Natural killer cell treated with Interleukin-12 subunit alpha and Interleukin-12 subunit beta and Interleukin-15 and Interleukin-18, amount 100 ng/mL, for 72 hours (primary cell): ENCODE results near the gene ABLIM3. TPM values are rescaled to one million over a fixed set of nuclear protein-coding genes. Genes with fewer than 3 reads are reported as not detected.
"Not testable (repeated sequence)": the region's sequence is repeated elsewhere in the genome, so short reads cannot be mapped to it uniquely, and the experiment has no call there.

Experiments
- ATAC-seq, 2 donors: fragments of 150-1000 bp; cut with Tn5 transposase in 1 of 2; sonication (Bioruptor Pico), chemical (Tn5 transposase) in 1 of 2; 2 replicates each; pipeline ENCODE4 v1.10.0; 2021
- DNase-seq: peaks from one replicate; pipeline ENCODE4 v3.0.0; 2022; ENCODE audit warnings: low spot score
- H3K27ac Mint-ChIP-seq, 2 donors: 1 replicate in 1 of 2; 2 replicates in 1 of 2; pipeline ENCODE4 v1.8.0; 2022; ENCODE audit warnings: mixed read lengths in 2 of 2, mild to moderate bottlenecking in 1 of 2, moderate library complexity in 1 of 2
- H3K27me3 Mint-ChIP-seq, 2 donors: 1 replicate in 1 of 2; 2 replicates in 1 of 2; pipeline ENCODE4 v1.8.0; 2022; ENCODE audit warnings: mixed read lengths in 2 of 2
- H3K36me3 Mint-ChIP-seq: one replicate; pipeline ENCODE4 v1.8.0; 2022; ENCODE audit warnings: mixed read lengths
- H3K4me1 Mint-ChIP-seq, 2 donors: 1 replicate in 1 of 2; 2 replicates in 1 of 2; pipeline ENCODE4 v1.8.0; 2022; ENCODE audit warnings: low read depth in 2 of 2, mixed read lengths in 2 of 2, mild to moderate bottlenecking in 1 of 2
- H3K4me3 Mint-ChIP-seq: one replicate; pipeline ENCODE4 v1.8.0; 2022; ENCODE audit warnings: mixed read lengths
- H3K9me3 Mint-ChIP-seq: 2 replicates; pipeline ENCODE4 v1.8.0; 2022; ENCODE audit warnings: mixed read lengths
- total RNA-seq, 2 donors: library from RNA; stranded (reverse); gene quantifications; one replicate each; pipeline ENCODE4 v1.2.3, GENCODE V29; 2022

ABLIM3 gene
- total RNA-seq, 2 donors from 2014 or later, result not detected

GRCh38 chr5:149174847-149175234, 33.5 kb downstream of the ABLIM3 start:
- ATAC-seq, result no peak
- peaks cover 25 to 53% of the 10 kb centered on the region in 2 donors for H3K27me3 Mint-ChIP-seq
- H3K27ac Mint-ChIP-seq, result no peak overlapping the region
- no peaks in the 10 kb centered on the region for H3K4me1 Mint-ChIP-seq
- H3K4me3 Mint-ChIP-seq, result no peak overlapping the region
- no peak for DNase-seq
- no peaks in the 10 kb centered on the region for H3K36me3 Mint-ChIP-seq
- H3K9me3 Mint-ChIP-seq, result no peaks in the 10 kb centered on the region

- H3K27me3 Mint-ChIP-seq, result peaks cover 23 to 53% of the 10 kb centered on the region in 2 donors
- H3K27ac Mint-ChIP-seq, result no peak overlapping the region
- DNase-seq, result no peak
- no peaks in the 10 kb centered on the region for H3K4me1 Mint-ChIP-seq
- no peaks in the 10 kb centered on the region for H3K36me3 Mint-ChIP-seq
- H3K9me3 Mint-ChIP-seq, result no peaks in the 10 kb centered on the region
- H3K4me3 Mint-ChIP-seq, result no peak overlapping the region
- peak in 1 of 2 donors; percentile 21 for ATAC-seq
Measured at GRCh38 chr5:149175346-149176105, 34.2 kb downstream of the ABLIM3 start.

- Mint-ChIP-seq H3K9me3 (no peaks in the 10 kb centered on the region), H3K4me1 (no peaks in the 10 kb centered on the region), H3K4me3 (no peak overlapping the region), H3K27ac (no peak overlapping the region), H3K27me3 (peaks cover 25 to 59% of the 10 kb centered on the region in 2 donors), H3K36me3 (no peaks in the 10 kb centered on the region)
- ATAC-seq, result no peak
- DNase-seq, result no peak
Measured at GRCh38 chr5:149177339-149177843, 36.1 kb downstream of the ABLIM3 start.

GRCh38 chr5:149177911-149178565, 36.7 kb downstream of the ABLIM3 start:
- Mint-ChIP-seq H3K4me3 (no peak overlapping the region), H3K9me3 (no peaks in the 10 kb centered on the region), H3K4me1 (no peaks in the 10 kb centered on the region), H3K27me3 (peaks cover 22 to 58% of the 10 kb centered on the region in 2 donors), H3K27ac (no peak overlapping the region), H3K36me3 (no peaks in the 10 kb centered on the region)
- ATAC-seq (peak in 1 of 2 donors; percentile 11), DNase-seq (no peak)

GRCh38 chr5:149181732-149182131, 40.4 kb downstream of the ABLIM3 start:
- H3K27ac Mint-ChIP-seq, result no peak overlapping the region
- no peak overlapping the region for H3K4me3 Mint-ChIP-seq
- peaks cover 35 to 77% of the 10 kb centered on the region in 2 donors for H3K27me3 Mint-ChIP-seq
- no peaks in the 10 kb centered on the region for H3K9me3 Mint-ChIP-seq
- DNase-seq (no peak), ATAC-seq (no peak)
- H3K36me3 Mint-ChIP-seq, result no peaks in the 10 kb centered on the region
- no peaks in the 10 kb centered on the region for H3K4me1 Mint-ChIP-seq

GRCh38 chr5:149182241-149182640, 40.9 kb downstream of the ABLIM3 start:
- Mint-ChIP-seq H3K4me1 (no peaks in the 10 kb centered on the region), H3K9me3 (no peaks in the 10 kb centered on the region), H3K27me3 (peaks cover 34 to 77% of the 10 kb centered on the region in 2 donors), H3K36me3 (no peaks in the 10 kb centered on the region), H3K27ac (no peak overlapping the region), H3K4me3 (no peak overlapping the region)
- DNase-seq, result no peak
- no peak for ATAC-seq

GRCh38 chr5:149185067-149185466, 43.8 kb downstream of the ABLIM3 start:
- no peak for ATAC-seq
- Mint-ChIP-seq H3K4me1 (no peaks in the 10 kb centered on the region), H3K36me3 (no peaks in the 10 kb centered on the region), H3K27ac (no peak overlapping the region), H3K27me3 (peaks cover 31 to 76% of the 10 kb centered on the region in 2 donors), H3K9me3 (no peaks in the 10 kb centered on the region), H3K4me3 (no peak overlapping the region)
- no peak for DNase-seq

- Mint-ChIP-seq H3K4me3 (no peak overlapping the region), H3K27me3 (peaks cover 29 to 73% of the 10 kb centered on the region in 2 donors), H3K36me3 (no peaks in the 10 kb centered on the region), H3K9me3 (no peaks in the 10 kb centered on the region), H3K27ac (no peak overlapping the region), H3K4me1 (no peaks in the 10 kb centered on the region)
- DNase-seq (no peak), ATAC-seq (no peak)
Measured at GRCh38 chr5:149186506-149186905, 45.2 kb downstream of the ABLIM3 start.

- H3K36me3 Mint-ChIP-seq, H3K4me3 Mint-ChIP-seq, H3K27ac Mint-ChIP-seq, ATAC-seq, H3K4me1 Mint-ChIP-seq, H3K9me3 Mint-ChIP-seq, DNase-seq: not testable (repeated sequence)
- H3K27me3 Mint-ChIP-seq, result peaks cover 30 to 69% of the 10 kb centered on the region in 2 donors
Measured at GRCh38 chr5:149187617-149188016, 46.3 kb downstream of the ABLIM3 start.

- Mint-ChIP-seq H3K4me3 (no peak overlapping the region), H3K36me3 (no peaks in the 10 kb centered on the region), H3K27me3 (peaks cover 29 to 61% of the 10 kb centered on the region in 2 donors), H3K27ac (no peak overlapping the region), H3K4me1 (no peaks in the 10 kb centered on the region), H3K9me3 (no peaks in the 10 kb centered on the region)
- ATAC-seq, result no peak
- DNase-seq, result no peak
Measured at GRCh38 chr5:149188383-149188782, 47.1 kb downstream of the ABLIM3 start.

GRCh38 chr5:149195337-149195887, 54.1 kb downstream of the ABLIM3 start:
- ATAC-seq, result no peak

GRCh38 chr5:149195962-149196361, 54.7 kb downstream of the ABLIM3 start:
- ATAC-seq (peak in 1 of 2 donors; percentile 62), DNase-seq (no peak)
- no peak overlapping the region for H3K4me3 Mint-ChIP-seq
- no peaks in the 10 kb centered on the region for H3K9me3 Mint-ChIP-seq
- H3K27me3 Mint-ChIP-seq, result peaks cover 5 to 9% of the 10 kb centered on the region in 2 donors
- H3K4me1 Mint-ChIP-seq, result no peaks in the 10 kb centered on the region
- no peak overlapping the region for H3K27ac Mint-ChIP-seq
- no peaks in the 10 kb centered on the region for H3K36me3 Mint-ChIP-seq

More at GRCh38 chr5:149195337-149195887, 54.1 kb downstream of the ABLIM3 start:
- DNase-seq, result no peak
- H3K27me3 Mint-ChIP-seq, result peaks cover 7 to 15% of the 10 kb centered on the region in 2 donors
- H3K27ac Mint-ChIP-seq, result no peak overlapping the region
- H3K4me1 Mint-ChIP-seq, result no peaks in the 10 kb centered on the region
- H3K9me3 Mint-ChIP-seq, result no peaks in the 10 kb centered on the region
- H3K36me3 Mint-ChIP-seq, result no peaks in the 10 kb centered on the region
- H3K4me3 Mint-ChIP-seq, result no peak overlapping the region

GRCh38 chr5:149198148-149198547, 56.9 kb downstream of the ABLIM3 start:
- Mint-ChIP-seq H3K27ac (no peak overlapping the region), H3K4me1 (no peaks in the 10 kb centered on the region), H3K36me3 (no peaks in the 10 kb centered on the region), H3K4me3 (no peak overlapping the region), H3K9me3 (no peaks in the 10 kb centered on the region), H3K27me3 (peaks cover 0 to 7% of the 10 kb centered on the region in 2 donors)
- DNase-seq, result no peak
- no peak for ATAC-seq

- Mint-ChIP-seq H3K27me3 (peaks cover 0 to 7% of the 10 kb centered on the region in 2 donors), H3K36me3 (no peaks in the 10 kb centered on the region), H3K9me3 (no peaks in the 10 kb centered on the region), H3K4me1 (no peaks in the 10 kb centered on the region), H3K4me3 (no peak overlapping the region), H3K27ac (no peak overlapping the region)
- ATAC-seq (peak in 1 of 2 donors; percentile 14), DNase-seq (no peak)
Measured at GRCh38 chr5:149200355-149200754, 59.1 kb downstream of the ABLIM3 start.
